Measurements from ENCODE around the gene DHCR7. TPM values are rescaled to one million over a fixed set of nuclear protein-coding genes. Genes with fewer than 3 reads are reported as not detected.

Gene DHCR7
- total RNA-seq, 1 experiment from 2014 or later = 72.6 TPM

DNA sequence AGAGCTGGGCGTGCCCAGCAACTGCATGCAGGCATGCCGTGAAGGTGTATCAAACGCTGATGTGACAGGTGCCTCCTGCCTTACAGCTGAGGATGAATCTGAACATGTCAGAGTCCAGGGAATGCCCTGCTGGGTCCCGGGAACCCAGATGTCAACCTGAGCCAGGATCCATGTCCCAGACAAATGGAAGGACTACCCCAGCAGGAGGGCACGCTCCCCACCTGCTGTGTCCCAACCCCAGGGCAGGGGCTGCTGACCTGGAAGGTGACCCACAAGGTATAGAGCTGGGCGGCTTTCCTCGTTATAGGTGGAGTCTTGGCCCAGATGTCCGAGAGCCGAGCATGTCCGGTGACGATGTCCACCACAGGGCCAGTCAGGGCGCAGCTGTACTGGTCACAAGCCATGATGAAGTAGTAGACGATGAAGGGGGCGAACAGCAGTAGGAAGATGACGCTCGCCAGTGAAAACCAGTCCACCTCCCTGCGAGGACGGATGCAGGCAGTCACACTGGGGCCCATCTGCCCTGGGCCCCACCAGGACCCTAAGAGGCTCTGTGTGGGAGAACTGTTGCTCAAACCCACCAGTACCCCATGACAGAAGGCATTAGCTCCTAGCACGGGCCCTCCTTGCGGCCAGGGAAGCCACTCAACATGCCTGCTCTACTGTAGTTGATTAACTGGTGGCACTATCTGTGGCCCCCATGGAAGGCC lies 4.3 kb downstream of the DHCR7 start:
- CTCF ChIA-PET = interaction anchor here (0.7 kb wide), 2 partner anchors 13 to 193 kb away, joined by 3 to 4 read pairs; no protein-coding TSS in a partner anchor
- no peak for DNase-seq (ENCODE audit: unreplicated experiment)
- intact Hi-C loops (cut with micrococcal nuclease) = no loop called here

DNA sequence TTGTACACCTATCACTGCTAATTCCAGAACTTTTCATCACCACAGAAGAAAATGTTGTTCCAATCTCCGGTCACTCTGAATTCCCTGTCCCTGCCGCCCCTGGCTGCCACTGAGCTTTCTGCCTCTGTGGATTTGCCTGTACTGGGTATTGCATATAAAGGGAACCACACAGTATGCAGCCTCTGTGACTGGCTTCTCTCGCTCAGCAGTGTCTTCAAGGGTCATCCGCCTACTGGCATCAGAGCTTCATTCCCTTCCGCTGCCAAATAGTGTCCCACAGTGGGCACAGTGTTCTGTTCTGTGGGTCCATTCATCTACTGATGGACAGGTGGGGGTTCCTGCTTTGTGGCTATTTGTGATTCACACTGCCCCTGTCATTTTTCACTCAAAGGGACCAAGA lies 5.3 kb downstream of the DHCR7 start:
- TF ChIP-seq, protein P1, sequence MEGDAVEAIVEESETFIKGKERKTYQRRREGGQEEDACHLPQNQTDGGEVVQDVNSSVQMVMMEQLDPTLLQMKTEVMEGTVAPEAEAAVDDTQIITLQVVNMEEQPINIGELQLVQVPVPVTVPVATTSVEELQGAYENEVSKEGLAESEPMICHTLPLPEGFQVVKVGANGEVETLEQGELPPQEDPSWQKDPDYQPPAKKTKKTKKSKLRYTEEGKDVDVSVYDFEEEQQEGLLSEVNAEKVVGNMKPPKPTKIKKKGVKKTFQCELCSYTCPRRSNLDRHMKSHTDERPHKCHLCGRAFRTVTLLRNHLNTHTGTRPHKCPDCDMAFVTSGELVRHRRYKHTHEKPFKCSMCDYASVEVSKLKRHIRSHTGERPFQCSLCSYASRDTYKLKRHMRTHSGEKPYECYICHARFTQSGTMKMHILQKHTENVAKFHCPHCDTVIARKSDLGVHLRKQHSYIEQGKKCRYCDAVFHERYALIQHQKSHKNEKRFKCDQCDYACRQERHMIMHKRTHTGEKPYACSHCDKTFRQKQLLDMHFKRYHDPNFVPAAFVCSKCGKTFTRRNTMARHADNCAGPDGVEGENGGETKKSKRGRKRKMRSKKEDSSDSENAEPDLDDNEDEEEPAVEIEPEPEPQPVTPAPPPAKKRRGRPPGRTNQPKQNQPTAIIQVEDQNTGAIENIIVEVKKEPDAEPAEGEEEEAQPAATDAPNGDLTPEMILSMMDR (IDR thresholded peaks at IDR 0.05; ENCODE audit: unreplicated experiment) = no peak
- H3K4me1 Mint-ChIP-seq (ENCODE audit: insufficient read depth, unreplicated experiment) = peaks cover 20% of the 10 kb centered on the region

More for the DNA sequence above, 4.3 kb downstream of the DHCR7 start:
- H3K9me3 Mint-ChIP-seq (ENCODE audit: unreplicated experiment) = no peaks in the 10 kb centered on the region
- TF ChIP-seq, protein P1 (IDR thresholded peaks at IDR 0.05; ENCODE audit: unreplicated experiment) = no peak
- POLR2A ChIA-PET = interaction anchor here (1.0 kb wide), 1 partner anchor 16 kb away, joined by 4 read pairs; no protein-coding TSS in a partner anchor
- H3K27ac Mint-ChIP-seq (ENCODE audit: low read depth, unreplicated experiment) = no peak overlapping the region
- no peak overlapping the region for H3K4me3 Mint-ChIP-seq (ENCODE audit: unreplicated experiment)
- peaks cover 20% of the 10 kb centered on the region for H3K4me1 Mint-ChIP-seq (ENCODE audit: insufficient read depth, unreplicated experiment)
- no peaks in the 10 kb centered on the region for H3K27me3 Mint-ChIP-seq (ENCODE audit: insufficient read depth, unreplicated experiment)
- H3K36me3 Mint-ChIP-seq (ENCODE audit: insufficient read depth, unreplicated experiment) = peaks cover 51% of the 10 kb centered on the region
- BruUV-seq (replicated peaks) = no TSS peak

DNA sequence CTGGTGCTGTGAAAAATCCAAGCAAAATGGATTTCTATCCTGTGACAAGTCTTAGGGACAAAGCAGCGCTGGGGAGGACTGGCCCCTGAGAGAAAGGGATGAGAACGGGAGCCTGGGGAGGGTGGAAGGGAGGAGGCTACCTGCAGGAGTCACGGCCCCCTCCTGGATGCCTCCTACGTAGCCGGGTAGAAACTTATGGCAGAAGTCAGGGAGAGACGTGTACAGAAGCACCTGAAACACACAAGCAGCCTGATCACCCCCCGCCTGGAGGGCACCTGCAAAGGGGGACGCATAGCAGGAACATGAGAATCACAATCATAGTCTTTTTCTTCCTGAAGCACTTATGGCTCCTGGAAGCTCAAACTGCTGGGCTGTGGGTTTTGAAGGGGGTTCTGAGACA lies 6.1 kb downstream of the DHCR7 start:
- Mint-ChIP-seq H3K4me1 (ENCODE audit: insufficient read depth, unreplicated experiment) (peaks cover 13% of the 10 kb centered on the region), H3K36me3 (ENCODE audit: insufficient read depth, unreplicated experiment) (peaks cover 56% of the 10 kb centered on the region), H3K27ac (ENCODE audit: low read depth, unreplicated experiment) (no peak overlapping the region), H3K27me3 (ENCODE audit: insufficient read depth, unreplicated experiment) (no peaks in the 10 kb centered on the region), H3K9me3 (ENCODE audit: unreplicated experiment) (no peaks in the 10 kb centered on the region), H3K4me3 (ENCODE audit: unreplicated experiment) (no peak overlapping the region)
- BruUV-seq (replicated peaks) = no TSS peak
- TF ChIP-seq, protein P1 (IDR thresholded peaks at IDR 0.05; ENCODE audit: unreplicated experiment) = no peak
- intact Hi-C loops (cut with micrococcal nuclease) = no loop called here
- no peak for DNase-seq (ENCODE audit: unreplicated experiment)
- ChIA-PET CTCF (interaction anchor here (0.6 kb wide), 1 partner anchor 98 kb away, joined by 3 read pairs; no protein-coding TSS in a partner anchor), POLR2A (no interaction called here)

More for the DNA sequence above, 5.3 kb downstream of the DHCR7 start:
- peaks cover 57% of the 10 kb centered on the region for H3K36me3 Mint-ChIP-seq (ENCODE audit: insufficient read depth, unreplicated experiment)
- no peaks in the 10 kb centered on the region for H3K9me3 Mint-ChIP-seq (ENCODE audit: unreplicated experiment)
- POLR2A ChIA-PET = no interaction called here
- no TSS peak for BruUV-seq (replicated peaks)
- intact Hi-C loops (cut with micrococcal nuclease) = no loop called here
- CTCF ChIA-PET = interaction anchor here (0.7 kb wide), 1 partner anchor 14 kb away, joined by 3 read pairs; no protein-coding TSS in a partner anchor
- H3K27ac Mint-ChIP-seq (ENCODE audit: low read depth, unreplicated experiment) = no peak overlapping the region
- DNase-seq (ENCODE audit: unreplicated experiment) = no peak
- no peaks in the 10 kb centered on the region for H3K27me3 Mint-ChIP-seq (ENCODE audit: insufficient read depth, unreplicated experiment)
- H3K4me3 Mint-ChIP-seq (ENCODE audit: unreplicated experiment) = no peak overlapping the region

DNA sequence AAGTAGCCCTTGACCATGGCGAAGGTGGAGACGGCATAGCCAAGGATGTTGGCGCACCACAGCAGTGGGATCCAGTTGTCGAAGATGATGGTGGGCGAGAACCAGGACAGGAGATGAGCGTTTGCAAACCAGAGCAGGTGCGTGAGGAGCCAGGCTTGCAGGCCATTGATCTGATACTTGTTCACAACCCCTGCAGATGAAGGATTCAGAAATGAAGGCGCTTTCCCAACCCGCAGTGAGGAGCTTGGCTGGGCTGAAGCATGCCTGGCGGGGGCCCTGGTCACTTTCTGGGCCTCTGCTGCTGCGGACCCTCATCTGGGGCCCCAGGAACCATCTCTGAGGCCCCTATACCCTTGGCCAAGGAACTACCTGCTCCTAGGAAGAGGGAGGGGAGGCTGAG lies 6.9 kb downstream of the DHCR7 start:
- intact Hi-C loops (cut with micrococcal nuclease) = no loop called here
- H3K27ac Mint-ChIP-seq (ENCODE audit: low read depth, unreplicated experiment) = no peak overlapping the region
- H3K9me3 Mint-ChIP-seq (ENCODE audit: unreplicated experiment) = no peaks in the 10 kb centered on the region
- peaks cover 6% of the 10 kb centered on the region for H3K4me1 Mint-ChIP-seq (ENCODE audit: insufficient read depth, unreplicated experiment)
- no TSS peak for BruUV-seq (replicated peaks)
- ChIA-PET POLR2A (no interaction called here), CTCF (interaction anchor here (0.6 kb wide), 1 partner anchor 99 kb away, joined by 3 read pairs; no protein-coding TSS in a partner anchor)
- no peak for DNase-seq (ENCODE audit: unreplicated experiment)
- no peak overlapping the region for H3K4me3 Mint-ChIP-seq (ENCODE audit: unreplicated experiment)
- H3K36me3 Mint-ChIP-seq (ENCODE audit: insufficient read depth, unreplicated experiment) = peaks cover 47% of the 10 kb centered on the region
- H3K27me3 Mint-ChIP-seq (ENCODE audit: insufficient read depth, unreplicated experiment) = no peaks in the 10 kb centered on the region
- TF ChIP-seq, protein P1 (IDR thresholded peaks at IDR 0.05; ENCODE audit: unreplicated experiment) = no peak

Measured in MCF 10A (cell line).